Peyer's patch (tissue), 4 donors: ENCODE data around the gene ZFHX2.

ENCODE experiments used
- POLR2A ChIP-seq, 2 donors: fragments of 450-650 bp; IDR thresholded peaks; one replicate each; pipeline ENCODE4 v1.5.1; 2017; ENCODE audit warnings: antibody characterized with exemption in 2 of 2, mild to moderate bottlenecking in 2 of 2, moderate library complexity in 2 of 2
- TF ChIP-seq, protein P1 (sequence below), 6 experiments: fragments of 450-650 bp in 4 of 6; fragments of 200-600 bp in 2 of 6; sonication (generic) in 1 of 6; IDR thresholded peaks; one replicate each; pipeline ENCODE4 v1.5.1; 2017 to 2019; ENCODE audit warnings: antibody characterized with exemption in 6 of 6, mild to moderate bottlenecking in 3 of 6, moderate library complexity in 1 of 6

DNA sequence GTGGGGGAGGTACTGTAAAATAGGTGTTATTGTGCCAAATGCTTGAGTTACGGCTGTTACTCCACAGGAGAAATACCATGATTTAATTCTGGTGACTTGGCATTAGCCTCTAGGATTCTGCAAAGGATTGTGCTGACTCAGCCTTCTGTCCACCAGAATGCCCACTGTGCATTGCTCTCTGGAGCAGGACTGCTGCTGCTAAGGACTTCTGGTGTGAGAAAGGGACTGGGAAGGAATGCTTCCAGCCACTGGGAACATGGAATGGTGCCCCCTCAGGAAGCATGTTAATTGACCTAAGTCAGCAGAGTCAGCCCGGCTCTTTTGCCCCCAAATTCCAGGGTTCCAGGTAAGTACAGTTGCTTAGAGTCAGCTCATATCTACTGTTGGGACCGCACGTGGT is 32.9 kb downstream of the ZFHX2 start:
- TF ChIP-seq, protein P1, sequence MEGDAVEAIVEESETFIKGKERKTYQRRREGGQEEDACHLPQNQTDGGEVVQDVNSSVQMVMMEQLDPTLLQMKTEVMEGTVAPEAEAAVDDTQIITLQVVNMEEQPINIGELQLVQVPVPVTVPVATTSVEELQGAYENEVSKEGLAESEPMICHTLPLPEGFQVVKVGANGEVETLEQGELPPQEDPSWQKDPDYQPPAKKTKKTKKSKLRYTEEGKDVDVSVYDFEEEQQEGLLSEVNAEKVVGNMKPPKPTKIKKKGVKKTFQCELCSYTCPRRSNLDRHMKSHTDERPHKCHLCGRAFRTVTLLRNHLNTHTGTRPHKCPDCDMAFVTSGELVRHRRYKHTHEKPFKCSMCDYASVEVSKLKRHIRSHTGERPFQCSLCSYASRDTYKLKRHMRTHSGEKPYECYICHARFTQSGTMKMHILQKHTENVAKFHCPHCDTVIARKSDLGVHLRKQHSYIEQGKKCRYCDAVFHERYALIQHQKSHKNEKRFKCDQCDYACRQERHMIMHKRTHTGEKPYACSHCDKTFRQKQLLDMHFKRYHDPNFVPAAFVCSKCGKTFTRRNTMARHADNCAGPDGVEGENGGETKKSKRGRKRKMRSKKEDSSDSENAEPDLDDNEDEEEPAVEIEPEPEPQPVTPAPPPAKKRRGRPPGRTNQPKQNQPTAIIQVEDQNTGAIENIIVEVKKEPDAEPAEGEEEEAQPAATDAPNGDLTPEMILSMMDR (IDR thresholded peaks at IDR 0.05) = no peak
- TF ChIP-seq POLR2A (IDR thresholded peaks at IDR 0.05) = no peak
